ENCODE measurements around the gene LDLRAD3. TPM values are rescaled to one million over a fixed set of nuclear protein-coding genes. Genes with fewer than 3 reads are reported as not detected.

The LDLRAD3 gene
- total and polyA plus RNA-seq, 7 donors = 5.9 to 20.7 (median 12.1) TPM

DNA sequence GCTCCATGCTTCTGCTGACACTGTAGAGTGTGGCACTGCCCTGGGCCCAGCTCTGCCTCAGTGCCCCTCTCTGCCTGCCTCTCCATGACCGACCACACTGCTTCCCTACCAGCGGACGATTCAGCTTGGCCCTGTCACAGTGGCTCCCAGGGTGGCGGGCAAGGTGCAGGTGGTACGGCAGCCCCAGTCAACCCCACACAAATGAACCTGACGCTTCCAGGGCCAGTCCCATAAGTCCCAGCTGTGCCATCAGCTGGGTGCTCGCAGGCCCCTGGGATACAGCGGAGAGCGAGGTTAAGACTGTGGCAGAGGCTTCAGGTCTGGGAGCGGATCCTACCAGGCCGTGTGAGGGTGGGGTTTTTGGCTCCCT is 134.8 kb downstream of the LDLRAD3 start:
- ATAC-seq = no peak
- DNase-seq = no peak
- Histone ChIP-seq H3K4me3 (no peak overlapping the region), H3K36me3 (ENCODE audit: insufficient read depth in 1 of 2, low read depth in 1 of 2) (peaks cover 0 to 20% of the 10 kb centered on the region in 2 donors), H3K27ac (no peak overlapping the region), H3K9me3 (no peaks in the 10 kb centered on the region), H3K27me3 (ENCODE audit: insufficient read depth in 3 of 3, low read length in 2 of 3) (no peaks in the 10 kb centered on the region), H3K4me1 (peaks cover 21% of the 10 kb centered on the region)
- TF ChIP-seq, protein P1, sequence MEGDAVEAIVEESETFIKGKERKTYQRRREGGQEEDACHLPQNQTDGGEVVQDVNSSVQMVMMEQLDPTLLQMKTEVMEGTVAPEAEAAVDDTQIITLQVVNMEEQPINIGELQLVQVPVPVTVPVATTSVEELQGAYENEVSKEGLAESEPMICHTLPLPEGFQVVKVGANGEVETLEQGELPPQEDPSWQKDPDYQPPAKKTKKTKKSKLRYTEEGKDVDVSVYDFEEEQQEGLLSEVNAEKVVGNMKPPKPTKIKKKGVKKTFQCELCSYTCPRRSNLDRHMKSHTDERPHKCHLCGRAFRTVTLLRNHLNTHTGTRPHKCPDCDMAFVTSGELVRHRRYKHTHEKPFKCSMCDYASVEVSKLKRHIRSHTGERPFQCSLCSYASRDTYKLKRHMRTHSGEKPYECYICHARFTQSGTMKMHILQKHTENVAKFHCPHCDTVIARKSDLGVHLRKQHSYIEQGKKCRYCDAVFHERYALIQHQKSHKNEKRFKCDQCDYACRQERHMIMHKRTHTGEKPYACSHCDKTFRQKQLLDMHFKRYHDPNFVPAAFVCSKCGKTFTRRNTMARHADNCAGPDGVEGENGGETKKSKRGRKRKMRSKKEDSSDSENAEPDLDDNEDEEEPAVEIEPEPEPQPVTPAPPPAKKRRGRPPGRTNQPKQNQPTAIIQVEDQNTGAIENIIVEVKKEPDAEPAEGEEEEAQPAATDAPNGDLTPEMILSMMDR (IDR thresholded peaks at IDR 0.05) = no peak
- intact Hi-C loops (cut with DNase I) = loop anchor here in 1 of 2 donors (10.0 kb wide), 1 partner anchor 134 kb away; the partner anchor contains the start of gene LDLRAD3
- WGBS, 3 donors = 96 to 98% (median 96%) methylated on average over 11 of the region's 11 CpGs

DNA sequence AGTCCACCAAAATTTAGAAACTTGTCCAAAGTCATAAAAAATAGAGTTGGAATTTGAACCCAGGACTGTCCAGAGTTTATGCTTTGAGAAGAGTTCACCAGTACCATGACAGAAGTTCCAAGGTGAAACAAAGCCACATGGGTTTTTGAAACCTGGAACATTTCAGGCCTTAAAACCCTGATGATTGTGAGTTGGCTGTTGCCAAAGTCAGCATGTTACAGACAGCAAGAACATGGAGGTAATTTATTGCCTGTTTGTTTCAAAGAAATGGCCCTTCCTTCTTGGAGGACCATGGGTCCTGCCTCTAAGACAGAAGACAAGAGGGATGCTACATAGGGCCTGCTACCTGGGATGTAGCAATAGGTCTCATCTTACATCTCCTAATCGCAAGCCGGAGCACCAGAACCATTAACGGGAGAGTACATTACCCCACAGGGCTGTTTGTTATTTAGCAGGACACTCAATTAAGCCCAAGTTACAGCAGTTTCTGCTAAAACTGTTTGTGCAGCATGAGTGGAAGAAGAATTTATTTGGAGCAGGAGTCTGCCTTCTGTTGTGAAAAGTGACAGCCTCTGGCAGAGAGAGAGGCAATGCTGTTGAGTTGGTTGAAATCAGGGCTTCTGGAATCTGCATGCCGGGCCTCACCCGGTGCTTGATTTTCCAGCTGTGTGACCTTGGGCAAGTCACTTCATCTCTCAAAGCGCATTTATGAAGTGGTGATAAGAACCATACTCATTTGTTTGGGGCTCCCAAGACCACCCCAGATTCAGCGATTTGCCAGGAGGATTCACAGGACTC is 136.2 kb downstream of the LDLRAD3 start:
- no peaks in the 10 kb centered on the region for H3K27me3 ChIP-seq (ENCODE audit: insufficient read depth in 3 of 3, low read length in 2 of 3)
- intact Hi-C loops (cut with DNase I) = loop anchor here in 1 of 2 donors (10.0 kb wide), 1 partner anchor 135 kb away; the partner anchor contains the start of gene LDLRAD3
- DNase-seq (no peak), ATAC-seq (no peak)
- H3K36me3 ChIP-seq (ENCODE audit: insufficient read depth in 1 of 2, low read depth in 1 of 2) = peaks cover 0 to 23% of the 10 kb centered on the region in 2 donors
- peaks cover 7% of the 10 kb centered on the region for H3K4me1 ChIP-seq
- no peak overlapping the region for H3K4me3 ChIP-seq
- H3K27ac ChIP-seq = no peak overlapping the region
- TF ChIP-seq, protein P1 (IDR thresholded peaks at IDR 0.05) = no peak
- no peaks in the 10 kb centered on the region for H3K9me3 ChIP-seq
- 94 to 97% (median 97%) methylated on average over 7 of the region's 7 CpGs for WGBS, 3 donors

DNA sequence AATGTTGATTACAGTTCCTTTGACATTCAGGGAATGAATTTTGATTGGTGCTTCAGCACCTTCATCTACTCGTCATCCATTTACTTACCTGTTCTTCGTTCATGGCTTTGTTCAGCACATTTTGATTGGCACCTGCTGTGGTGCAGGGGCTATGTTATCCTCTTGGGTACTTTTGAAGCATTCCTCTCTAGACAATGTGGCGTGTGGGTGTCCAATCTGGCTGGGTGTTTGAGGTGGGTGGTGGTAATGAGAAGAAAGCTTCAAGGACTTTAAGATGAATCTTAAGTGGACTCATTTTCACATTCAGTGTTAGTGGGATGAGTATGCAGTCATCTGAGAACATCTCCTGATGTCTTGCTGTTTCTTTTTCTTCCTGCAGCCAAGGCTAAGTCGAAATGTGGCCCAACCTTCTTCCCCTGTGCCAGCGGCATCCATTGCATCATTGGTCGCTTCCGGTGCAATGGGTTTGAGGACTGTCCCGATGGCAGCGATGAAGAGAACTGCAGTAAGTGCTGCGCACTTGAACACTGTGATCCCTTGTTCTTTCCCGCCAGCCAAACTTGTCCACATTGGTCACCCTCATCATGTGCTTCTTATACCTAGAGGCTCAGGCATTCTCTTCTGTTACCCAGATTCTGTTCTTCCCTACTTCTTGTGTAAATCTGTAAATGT is 137.5 kb downstream of the LDLRAD3 start:
- TF ChIP-seq, protein P1 (IDR thresholded peaks at IDR 0.05) = no peak
- Histone ChIP-seq H3K9me3 (no peaks in the 10 kb centered on the region), H3K4me3 (no peak overlapping the region), H3K4me1 (no peaks in the 10 kb centered on the region), H3K36me3 (ENCODE audit: insufficient read depth in 1 of 2, low read depth in 1 of 2) (peaks cover 0 to 30% of the 10 kb centered on the region in 2 donors), H3K27me3 (ENCODE audit: insufficient read depth in 3 of 3, low read length in 2 of 3) (no peaks in the 10 kb centered on the region), H3K27ac (no peak overlapping the region)
- 94 to 97% (median 96%) methylated on average over 11 of the region's 11 CpGs for WGBS, 3 donors
- intact Hi-C loops (cut with DNase I) = no loop called here
- no peak for ATAC-seq
- DNase-seq = no peak

DNA sequence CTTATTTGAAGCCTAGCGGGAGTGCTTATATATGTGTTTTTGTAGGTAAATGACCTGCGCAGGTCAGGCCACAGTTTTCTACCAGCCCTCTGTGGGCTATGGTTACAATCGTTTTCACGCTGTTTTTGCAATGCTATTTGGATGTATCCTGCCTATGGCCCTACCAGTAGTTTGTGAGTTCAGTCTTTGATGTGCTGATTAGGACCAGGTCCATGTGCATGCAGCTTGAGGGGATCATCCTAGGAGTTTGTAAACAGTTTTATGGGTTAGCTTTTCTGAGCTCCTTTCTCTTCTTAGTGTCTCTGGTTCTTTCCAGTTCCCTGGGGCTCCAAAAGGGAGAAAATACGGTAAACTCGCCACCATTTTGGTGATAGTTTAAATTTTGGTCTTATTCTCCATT is 142.5 kb downstream of the LDLRAD3 start:
- ATAC-seq (no peak), DNase-seq (no peak)
- Histone ChIP-seq H3K27me3 (ENCODE audit: insufficient read depth in 3 of 3, low read length in 2 of 3) (no peaks in the 10 kb centered on the region), H3K4me3 (no peak overlapping the region), H3K4me1 (no peaks in the 10 kb centered on the region), H3K36me3 (ENCODE audit: insufficient read depth in 1 of 2, low read depth in 1 of 2) (peaks cover 0 to 30% of the 10 kb centered on the region in 2 donors), H3K27ac (no peak overlapping the region), H3K9me3 (no peaks in the 10 kb centered on the region)
- TF ChIP-seq, protein P1 (IDR thresholded peaks at IDR 0.05) = no peak
- WGBS, 3 donors = 91 to 95% (median 92%) methylated on average over 6 of the region's 6 CpGs
- intact Hi-C loops (cut with DNase I) = no loop called here

Data from psoas muscle (tissue), 8 donors.